MM.1S (cell line): Measurements from ENCODE around the gene KIAA0825.

Source experiments
- DNase-seq: peaks from one replicate; pipeline ENCODE4 v3.0.0-alpha.2; 2015
- H2AFZ ChIP-seq: fragments of 300-600 bp; sonication (generic); 2 replicates; pipeline ENCODE4 v1.6.0; 2016; ENCODE audit warnings: antibody characterized with exemption, low read length
- H3F3A ChIP-seq: fragments of 300-600 bp; sonication (generic); 2 replicates; pipeline ENCODE4 v1.6.1; 2016; ENCODE audit warnings: mild to moderate bottlenecking, antibody characterized with exemption, low read length, moderate library complexity, mixed read lengths; ENCODE audit not compliant: insufficient read depth
- H3K27ac ChIP-seq: fragments of 300-600 bp; sonication (generic); 2 replicates; pipeline ENCODE4 v1.5.1; 2016; ENCODE audit warnings: mild to moderate bottlenecking, low read length
- H3K27me3 ChIP-seq: fragments of 300-600 bp; sonication (generic); replicated peaks from 2 replicates; pipeline ENCODE4 v1.6.0; 2016; ENCODE audit warnings: low read length; ENCODE audit not compliant: insufficient read depth
- H3K36me3 ChIP-seq: fragments of 300-600 bp; sonication (generic); replicated peaks from 2 replicates; pipeline ENCODE4 v1.6.1; 2016; ENCODE audit warnings: mild to moderate bottlenecking, low read length, mixed read lengths; ENCODE audit not compliant: insufficient read depth
- H3K4me1 ChIP-seq: fragments of 300-600 bp; sonication (generic); 2 replicates; pipeline ENCODE4 v1.6.1; 2016; ENCODE audit warnings: low read length, mixed read lengths
- H3K4me2 ChIP-seq: fragments of 300-600 bp; sonication (generic); 2 replicates; pipeline ENCODE4 v1.6.0; 2016; ENCODE audit warnings: low read depth, low read length
- H3K4me3 ChIP-seq: fragments of 300-600 bp; sonication (generic); 2 replicates; pipeline ENCODE4 v1.5.1; 2016; ENCODE audit warnings: low read length, mixed read lengths
- H3K79me2 ChIP-seq: fragments of 300-600 bp; sonication (generic); 2 replicates; pipeline ENCODE4 v1.6.1; 2016; ENCODE audit warnings: mixed run types, low read length, mixed read lengths
- H3K9ac ChIP-seq: fragments of 300-600 bp; sonication (generic); 2 replicates; pipeline ENCODE4 v1.6.1; 2016; ENCODE audit warnings: low read length, mixed read lengths
- H3K9me2 ChIP-seq: fragments of 300-600 bp; sonication (generic); replicated peaks from 2 replicates; pipeline ENCODE4 v1.6.1; 2016; ENCODE audit warnings: mild to moderate bottlenecking, low read length, mixed read lengths; ENCODE audit not compliant: insufficient read depth
- H3K9me3 ChIP-seq: fragments of 300-600 bp; sonication (generic); replicated peaks from 2 replicates; pipeline ENCODE4 v1.6.1; 2016; ENCODE audit warnings: mild to moderate bottlenecking, low read length, mixed read lengths; ENCODE audit not compliant: insufficient read depth
- H4K20me1 ChIP-seq: fragments of 300-600 bp; sonication (generic); 2 replicates; pipeline ENCODE4 v1.6.1; 2016; ENCODE audit warnings: mild to moderate bottlenecking, low read length, moderate library complexity, mixed read lengths; ENCODE audit not compliant: insufficient read depth
- EZH2 ChIP-seq: fragments of 300-600 bp; sonication (generic); optimal IDR thresholded peaks from 2 replicates; pipeline ENCODE3; 2017; ENCODE audit warnings: low read depth, mild to moderate bottlenecking, antibody characterized with exemption, low read length, mixed read lengths
- EZH2phosphoT487 ChIP-seq: fragments of 300-600 bp; sonication (generic); IDR thresholded peaks from 2 replicates; pipeline ENCODE4 v1.6.1; 2018; ENCODE audit warnings: antibody characterized with exemption, low read length
- TF ChIP-seq, protein P1 (sequence below): fragments of 300-600 bp; sonication (generic); IDR thresholded peaks from 2 replicates; pipeline ENCODE4 v1.5.1; 2016; ENCODE audit warnings: antibody characterized with exemption, low read length, mixed read lengths

KIAA0825 gene

DNA sequence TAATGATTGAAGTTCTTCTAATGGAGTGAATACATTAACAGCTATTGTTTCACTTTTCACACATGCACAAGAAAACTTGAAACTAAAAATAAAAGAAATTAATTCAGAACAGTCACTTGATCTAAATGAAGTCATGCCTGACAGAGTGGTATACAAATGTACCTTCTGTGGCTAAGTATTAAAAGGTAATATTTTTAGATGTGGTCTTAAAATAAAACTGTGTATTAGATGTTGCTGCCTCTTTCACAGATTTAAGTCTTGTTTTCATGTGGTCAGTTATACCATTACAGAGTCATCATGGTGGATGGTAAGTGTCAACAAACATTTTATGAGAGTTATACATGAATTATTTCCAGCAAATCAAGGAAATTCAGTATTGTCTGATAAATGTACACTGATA, 47.0 kb downstream of the KIAA0825 start:
- H3K36me3 ChIP-seq = no peaks in the 10 kb centered on the region
- TF ChIP-seq EZH2 (no peak), EZH2phosphoT487 (no peak)
- TF ChIP-seq, protein P1, sequence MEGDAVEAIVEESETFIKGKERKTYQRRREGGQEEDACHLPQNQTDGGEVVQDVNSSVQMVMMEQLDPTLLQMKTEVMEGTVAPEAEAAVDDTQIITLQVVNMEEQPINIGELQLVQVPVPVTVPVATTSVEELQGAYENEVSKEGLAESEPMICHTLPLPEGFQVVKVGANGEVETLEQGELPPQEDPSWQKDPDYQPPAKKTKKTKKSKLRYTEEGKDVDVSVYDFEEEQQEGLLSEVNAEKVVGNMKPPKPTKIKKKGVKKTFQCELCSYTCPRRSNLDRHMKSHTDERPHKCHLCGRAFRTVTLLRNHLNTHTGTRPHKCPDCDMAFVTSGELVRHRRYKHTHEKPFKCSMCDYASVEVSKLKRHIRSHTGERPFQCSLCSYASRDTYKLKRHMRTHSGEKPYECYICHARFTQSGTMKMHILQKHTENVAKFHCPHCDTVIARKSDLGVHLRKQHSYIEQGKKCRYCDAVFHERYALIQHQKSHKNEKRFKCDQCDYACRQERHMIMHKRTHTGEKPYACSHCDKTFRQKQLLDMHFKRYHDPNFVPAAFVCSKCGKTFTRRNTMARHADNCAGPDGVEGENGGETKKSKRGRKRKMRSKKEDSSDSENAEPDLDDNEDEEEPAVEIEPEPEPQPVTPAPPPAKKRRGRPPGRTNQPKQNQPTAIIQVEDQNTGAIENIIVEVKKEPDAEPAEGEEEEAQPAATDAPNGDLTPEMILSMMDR = no peak
- H3K27me3 ChIP-seq = no peaks in the 10 kb centered on the region
- H3K9ac ChIP-seq = no peak overlapping the region
- no peaks in the 10 kb centered on the region for H3F3A ChIP-seq
- no peak overlapping the region for H3K4me2 ChIP-seq
- H3K27ac ChIP-seq = no peak overlapping the region
- no peaks in the 10 kb centered on the region for H3K9me2 ChIP-seq
- no peaks in the 10 kb centered on the region for H3K79me2 ChIP-seq
- H3K4me1 ChIP-seq = peaks cover 9% of the 10 kb centered on the region
- H3K9me3 ChIP-seq = no peaks in the 10 kb centered on the region
- no peak overlapping the region for H3K4me3 ChIP-seq
- peak; percentile 55 for DNase-seq
- H4K20me1 ChIP-seq = no peaks in the 10 kb centered on the region
- H2AFZ ChIP-seq = no peak overlapping the region

GRCh38 chr5:94564812-94565211, 53.6 kb downstream of the KIAA0825 start:
- TF ChIP-seq, protein P1 = no peak
- TF ChIP-seq EZH2phosphoT487 (no peak), EZH2 (no peak)
- Histone ChIP-seq H3K79me2 (no peaks in the 10 kb centered on the region), H3K4me2 (no peak overlapping the region), H3K27me3 (no peaks in the 10 kb centered on the region), H3K4me1 (no peaks in the 10 kb centered on the region), H3F3A (no peaks in the 10 kb centered on the region), H3K4me3 (no peak overlapping the region), H4K20me1 (no peaks in the 10 kb centered on the region), H2AFZ (no peak overlapping the region), H3K9me2 (no peaks in the 10 kb centered on the region), H3K36me3 (no peaks in the 10 kb centered on the region), H3K9ac (no peak overlapping the region), H3K9me3 (no peaks in the 10 kb centered on the region), H3K27ac (no peak overlapping the region)
- DNase-seq = no peak

GRCh38 chr5:94562327-94562971, 56.0 kb downstream of the KIAA0825 start:
- Histone ChIP-seq H3K9me2 (no peaks in the 10 kb centered on the region), H3K4me2 (no peak overlapping the region), H3K27me3 (no peaks in the 10 kb centered on the region), H3K36me3 (no peaks in the 10 kb centered on the region), H3K4me3 (no peak overlapping the region), H3K9ac (no peak overlapping the region), H3K27ac (no peak overlapping the region), H3K9me3 (no peaks in the 10 kb centered on the region), H3K79me2 (no peaks in the 10 kb centered on the region), H3F3A (no peaks in the 10 kb centered on the region), H4K20me1 (no peaks in the 10 kb centered on the region), H3K4me1 (no peaks in the 10 kb centered on the region), H2AFZ (no peak overlapping the region)
- TF ChIP-seq, protein P1 = no peak
- TF ChIP-seq EZH2phosphoT487 (no peak), EZH2 (no peak)
- no peak for DNase-seq
